ENCODE results near the gene PADI4. TPM values are rescaled to one million over a fixed set of nuclear protein-coding genes. Genes with fewer than 3 reads are reported as not detected.
"Not testable (repeated sequence)": the region's sequence is repeated elsewhere in the genome, so short reads cannot be mapped to it uniquely, and the experiment has no call there.

Gene PADI4
- total RNA-seq, 2 donors from 2014 or later: not detected

DNA sequence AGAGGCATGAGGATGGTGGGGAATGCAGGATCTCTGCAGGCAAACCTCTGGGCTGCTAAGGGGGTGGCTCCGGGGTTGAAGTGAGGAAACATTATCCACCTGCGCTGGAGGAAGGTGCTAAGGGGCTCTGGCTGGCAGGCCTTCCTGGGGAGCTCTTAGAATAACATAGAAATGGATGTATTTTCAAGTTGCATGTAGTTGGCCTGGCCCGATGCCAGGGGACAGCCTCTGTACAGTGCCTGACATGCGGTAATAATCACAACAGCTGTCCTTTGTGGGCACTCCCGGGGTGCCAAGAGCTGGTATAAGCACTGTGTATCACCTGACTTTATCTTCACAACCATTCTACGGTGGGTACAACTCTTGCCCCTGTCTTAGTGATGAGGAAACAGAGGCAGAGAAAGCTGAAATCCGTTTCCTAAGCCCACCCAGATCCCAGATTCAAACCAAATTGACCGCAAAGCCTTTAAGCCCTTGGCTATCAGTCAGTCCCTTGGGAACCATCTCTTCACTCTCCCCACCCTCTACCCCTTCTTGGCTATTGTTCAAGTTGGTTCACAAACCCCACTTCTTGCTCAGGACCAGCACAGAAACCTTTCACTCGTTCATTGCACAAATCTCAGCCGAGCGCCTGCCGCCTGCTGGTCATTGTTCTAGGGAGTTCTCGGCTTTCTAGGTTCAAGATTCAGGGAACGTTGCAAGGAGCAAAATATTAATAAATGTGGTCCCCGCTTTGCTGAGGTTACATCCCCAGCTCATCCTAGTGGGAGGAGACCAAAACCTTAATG lies 30.9 kb downstream of the PADI4 start:
- TF ChIP-seq POLR2A (IDR thresholded peaks at IDR 0.05): no peak
- no peak for TF ChIP-seq POLR2AphosphoS5 (IDR thresholded peaks at IDR 0.05)
- TF ChIP-seq, protein P1, sequence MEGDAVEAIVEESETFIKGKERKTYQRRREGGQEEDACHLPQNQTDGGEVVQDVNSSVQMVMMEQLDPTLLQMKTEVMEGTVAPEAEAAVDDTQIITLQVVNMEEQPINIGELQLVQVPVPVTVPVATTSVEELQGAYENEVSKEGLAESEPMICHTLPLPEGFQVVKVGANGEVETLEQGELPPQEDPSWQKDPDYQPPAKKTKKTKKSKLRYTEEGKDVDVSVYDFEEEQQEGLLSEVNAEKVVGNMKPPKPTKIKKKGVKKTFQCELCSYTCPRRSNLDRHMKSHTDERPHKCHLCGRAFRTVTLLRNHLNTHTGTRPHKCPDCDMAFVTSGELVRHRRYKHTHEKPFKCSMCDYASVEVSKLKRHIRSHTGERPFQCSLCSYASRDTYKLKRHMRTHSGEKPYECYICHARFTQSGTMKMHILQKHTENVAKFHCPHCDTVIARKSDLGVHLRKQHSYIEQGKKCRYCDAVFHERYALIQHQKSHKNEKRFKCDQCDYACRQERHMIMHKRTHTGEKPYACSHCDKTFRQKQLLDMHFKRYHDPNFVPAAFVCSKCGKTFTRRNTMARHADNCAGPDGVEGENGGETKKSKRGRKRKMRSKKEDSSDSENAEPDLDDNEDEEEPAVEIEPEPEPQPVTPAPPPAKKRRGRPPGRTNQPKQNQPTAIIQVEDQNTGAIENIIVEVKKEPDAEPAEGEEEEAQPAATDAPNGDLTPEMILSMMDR (IDR thresholded peaks at IDR 0.05): no peak
- 76% methylated on average over 15 of the region's 15 CpGs for WGBS
- H3K36me3 ChIP-seq: no peaks in the 10 kb centered on the region
- no peak for DNase-seq (ENCODE audit: low spot score)
- no peaks in the 10 kb centered on the region for H3K9me3 ChIP-seq
- H3K4me3 ChIP-seq: no peak overlapping the region
- no peak overlapping the region for H3K27ac ChIP-seq
- no peaks in the 10 kb centered on the region for H3K27me3 ChIP-seq (replicated peaks; ENCODE audit: insufficient read depth)
- intact Hi-C loops (cut with DNase I): loop anchor here (10.0 kb wide), 1 partner anchor 214 kb away; no protein-coding TSS in a partner anchor
- no peaks in the 10 kb centered on the region for H3K4me1 ChIP-seq (replicated peaks)

- WGBS: 86% methylated on average over 7 of the region's 7 CpGs
- H3K27ac ChIP-seq: no peak overlapping the region
- no peak for DNase-seq (ENCODE audit: low spot score)
- H3K27me3 ChIP-seq (replicated peaks; ENCODE audit: insufficient read depth): no peaks in the 10 kb centered on the region
- intact Hi-C loops (cut with DNase I): loop anchor here (10.0 kb wide), 1 partner anchor 215 kb away; no protein-coding TSS in a partner anchor
- H3K4me1 ChIP-seq (replicated peaks): no peaks in the 10 kb centered on the region
- H3K9me3 ChIP-seq: no peaks in the 10 kb centered on the region
- TF ChIP-seq POLR2A (IDR thresholded peaks at IDR 0.05): no peak
- TF ChIP-seq POLR2AphosphoS5 (IDR thresholded peaks at IDR 0.05): no peak
- TF ChIP-seq, protein P1 (IDR thresholded peaks at IDR 0.05): no peak
- H3K4me3 ChIP-seq: no peak overlapping the region
- H3K36me3 ChIP-seq: no peaks in the 10 kb centered on the region
These were observed 31.5 kb downstream of the PADI4 start for GRCh38 chr1:17339521-17339920.

GRCh38 chr1:17340358-17340757 lies 32.4 kb downstream of the PADI4 start:
- intact Hi-C loops (cut with DNase I): no loop called here
- H3K36me3 ChIP-seq: no peaks in the 10 kb centered on the region
- no peak overlapping the region for H3K27ac ChIP-seq
- no peak overlapping the region for H3K4me3 ChIP-seq
- no peak for DNase-seq (ENCODE audit: low spot score)
- H3K4me1 ChIP-seq (replicated peaks): no peaks in the 10 kb centered on the region
- WGBS: 71% methylated on average over 8 of the region's 8 CpGs
- H3K27me3 ChIP-seq (replicated peaks; ENCODE audit: insufficient read depth): no peaks in the 10 kb centered on the region
- TF ChIP-seq, protein P1 (IDR thresholded peaks at IDR 0.05): no peak
- TF ChIP-seq POLR2AphosphoS5 (IDR thresholded peaks at IDR 0.05) (no peak), POLR2A (IDR thresholded peaks at IDR 0.05) (no peak)
- H3K9me3 ChIP-seq: no peaks in the 10 kb centered on the region

- H3K27ac ChIP-seq: no peak overlapping the region
- no peaks in the 10 kb centered on the region for H3K36me3 ChIP-seq
- no peak overlapping the region for H3K4me3 ChIP-seq
- no peaks in the 10 kb centered on the region for H3K27me3 ChIP-seq (replicated peaks; ENCODE audit: insufficient read depth)
- H3K4me1 ChIP-seq (replicated peaks): no peaks in the 10 kb centered on the region
- WGBS: 83% methylated on average over 14 of the region's 17 CpGs
- intact Hi-C loops (cut with DNase I): no loop called here
- no peaks in the 10 kb centered on the region for H3K9me3 ChIP-seq
- no peak for DNase-seq (ENCODE audit: low spot score)
- no peak for TF ChIP-seq POLR2A (IDR thresholded peaks at IDR 0.05)
- TF ChIP-seq, protein P1 (IDR thresholded peaks at IDR 0.05): no peak
- no peak for TF ChIP-seq POLR2AphosphoS5 (IDR thresholded peaks at IDR 0.05)
These were observed 34.0 kb downstream of the PADI4 start for GRCh38 chr1:17342014-17342441.

- not testable (repeated sequence) for DNase-seq (ENCODE audit: low spot score)
These were observed 37.5 kb downstream of the PADI4 start for GRCh38 chr1:17345506-17345905.

More at GRCh38 chr1:17345506-17345905, 37.5 kb downstream of the PADI4 start:
- 98% methylated on average over 5 of the region's 5 CpGs for WGBS
- H3K27ac ChIP-seq; H3K27me3 ChIP-seq (replicated peaks; ENCODE audit: insufficient read depth); intact Hi-C loops (cut with DNase I); H3K36me3 ChIP-seq; H3K4me3 ChIP-seq; H3K9me3 ChIP-seq; H3K4me1 ChIP-seq (replicated peaks): not testable (repeated sequence)

All from prostate gland (tissue), 2 donors.